ENCODE data around the gene MROH8. TPM values are rescaled to one million over a fixed set of nuclear protein-coding genes. Genes with fewer than 3 reads are reported as not detected.

MROH8 gene
- total and polyA plus RNA-seq, 2 experiments from 2014 or later = 0.63 to 0.68 TPM

GRCh38 chr20:37209661-37210314 is 30.4 kb upstream of the MROH8 start:
- Mint-ChIP-seq H3K4me3 (no peak overlapping the region), H3K27ac (no peak overlapping the region), H3K36me3 (ENCODE audit: low read depth) (peaks cover 80% of the 10 kb centered on the region), H3K4me1 (no peaks in the 10 kb centered on the region), H3K9me3 (no peaks in the 10 kb centered on the region), H3K27me3 (ENCODE audit: insufficient read depth, low read depth, poor library complexity) (peaks cover 3% of the 10 kb centered on the region)
- Histone ChIP-seq H3K36me3 (ENCODE audit: insufficient read depth) (peaks cover 78% of the 10 kb centered on the region), H3F3A (replicated peaks; ENCODE audit: low read depth) (peaks cover 19% of the 10 kb centered on the region; the same call in 1 of the 2 replicates), H3K79me2 (replicated peaks; ENCODE audit: insufficient read depth) (0 out of 2 replicates have a peak, but pooled peaks cover 4% of the 10 kb centered on the region), H3K27me3 (ENCODE audit: insufficient read depth) (no peaks in the 10 kb centered on the region), H2AFZ (no peak overlapping the region), H3K4me3 (no peak overlapping the region), H4K20me1 (replicated peaks; ENCODE audit: insufficient read depth) (peaks cover 16% of the 10 kb centered on the region), H3K27ac (ENCODE audit: low read depth) (0 out of 2 replicates have a peak overlapping the region, but pooled peaks have one; percentile 32), H3K9me2 (ENCODE audit: insufficient read depth) (no peaks in the 10 kb centered on the region), H3K4me1 (ENCODE audit: insufficient read depth) (no peaks in the 10 kb centered on the region), H3K4me2 (no peak overlapping the region)
- TF ChIP-seq JUNB (IDR thresholded peaks at IDR 0.05; ENCODE audit: unreplicated experiment) (no peak), REST (IDR thresholded peaks at IDR 0.05; ENCODE audit: unreplicated experiment) (no peak), POLR2AphosphoS5 (IDR thresholded peaks at IDR 0.05; ENCODE audit: low read depth) (no peak), NANOG (IDR thresholded peaks at IDR 0.05; ENCODE audit: borderline replicate concordance) (no peak), ZNF114 (CRISPR knock-in tag; IDR thresholded peaks at IDR 0.05) (no peak), ZNF462 (CRISPR knock-in tag; IDR thresholded peaks at IDR 0.05) (no peak), CREB1 (CRISPR knock-in tag; IDR thresholded peaks at IDR 0.05; ENCODE audit: low read depth) (no peak)
- ATAC-seq (no peak), DNase-seq (ENCODE audit: low spot score) (no peak)
